ENCODE measurements around the gene IL16. TPM values are rescaled to one million over a fixed set of nuclear protein-coding genes. Genes with fewer than 3 reads are reported as not detected.

IL16 gene
- total and polyA plus RNA-seq, 9 of the 15 experiments (the other 6 are each of a cell fraction or from before 2014, with no cell fraction given): 1.4 to 18.8 (median 10.6) TPM

GRCh38 chr15:81303244-81304225, 106.9 kb downstream of the IL16 start (continued):
- no peak for TF ChIP-seq MGA (IDR thresholded peaks at IDR 0.05)
- TF ChIP-seq KLF10 (CRISPR knock-in tag; IDR thresholded peaks at IDR 0.05): no peak
- TF ChIP-seq ZNF408 (CRISPR knock-in tag; IDR thresholded peaks at IDR 0.05; ENCODE audit: low read depth): no peak
